Progenitor cell of endocrine pancreas (in vitro differentiated cells): ENCODE measurements around the gene SLC6A13. TPM values are rescaled to one million over a fixed set of nuclear protein-coding genes. Genes with fewer than 3 reads are reported as not detected.
A peak's percentile ranks its signal among the peaks of the same experiment; 100 is the strongest.
"Not testable (repeated sequence)": the region's sequence is repeated elsewhere in the genome, so short reads cannot be mapped to it uniquely, and the experiment has no call there.

Experiments used
- DNase-seq: peaks from one replicate; pipeline ENCODE4 v3.0.0; 2021; ENCODE audit warnings: low spot score; ENCODE audit not compliant: unreplicated experiment
- H3K27ac Mint-ChIP-seq: 2 replicates; pipeline ENCODE4 v1.8.0; 2021; ENCODE audit warnings: mild to moderate bottlenecking, moderate library complexity, mixed read lengths
- H3K27me3 Mint-ChIP-seq: 2 replicates; pipeline ENCODE4 v1.8.0; 2021; ENCODE audit warnings: mixed read lengths
- H3K36me3 Mint-ChIP-seq: 2 replicates; pipeline ENCODE4 v1.8.0; 2022; ENCODE audit warnings: mixed read lengths; ENCODE audit not compliant: insufficient read depth
- H3K4me1 Mint-ChIP-seq: 2 replicates; pipeline ENCODE4 v1.8.0; 2021; ENCODE audit warnings: low read depth, mixed read lengths
- H3K4me3 Mint-ChIP-seq: 2 replicates; pipeline ENCODE4 v1.8.0; 2021; ENCODE audit warnings: low read depth, mild to moderate bottlenecking, moderate library complexity, mixed read lengths
- H3K9me3 Mint-ChIP-seq: 2 replicates; pipeline ENCODE4 v1.8.0; 2021; ENCODE audit warnings: low read depth, mixed read lengths
- CTCF ChIP-seq: fragments of 200-600 bp; sonication (generic); IDR thresholded peaks from one replicate; pipeline ENCODE4 v1.5.0; 2021; ENCODE audit warnings: antibody characterized with exemption, mild to moderate bottlenecking; ENCODE audit not compliant: unreplicated experiment
- total RNA-seq: library from RNA; stranded (reverse); gene quantifications from 2 replicates; pipeline ENCODE4 v1.2.1, GENCODE V29; 2021

The SLC6A13 gene
- total RNA-seq, 1 donor from 2014 or later: 0.60 TPM

GRCh38 chr12:220491-220890, 42.1 kb downstream of the SLC6A13 start:
- H3K4me3 Mint-ChIP-seq: no peak overlapping the region
- H3K9me3 Mint-ChIP-seq: no peaks in the 10 kb centered on the region
- DNase-seq: no peak
- H3K27ac Mint-ChIP-seq: no peak overlapping the region
- no peaks in the 10 kb centered on the region for H3K36me3 Mint-ChIP-seq
- H3K27me3 Mint-ChIP-seq: peaks cover 37% of the 10 kb centered on the region
- TF ChIP-seq CTCF: no peak
- no peaks in the 10 kb centered on the region for H3K4me1 Mint-ChIP-seq

GRCh38 chr12:219891-220352, 42.7 kb downstream of the SLC6A13 start:
- Mint-ChIP-seq H3K4me1 (no peaks in the 10 kb centered on the region), H3K9me3 (no peaks in the 10 kb centered on the region), H3K27me3 (peaks cover 40% of the 10 kb centered on the region), H3K27ac (no peak overlapping the region), H3K36me3 (no peaks in the 10 kb centered on the region), H3K4me3 (no peak overlapping the region)
- TF ChIP-seq CTCF: peak; percentile 95
- peak; percentile 87 for DNase-seq

DNA sequence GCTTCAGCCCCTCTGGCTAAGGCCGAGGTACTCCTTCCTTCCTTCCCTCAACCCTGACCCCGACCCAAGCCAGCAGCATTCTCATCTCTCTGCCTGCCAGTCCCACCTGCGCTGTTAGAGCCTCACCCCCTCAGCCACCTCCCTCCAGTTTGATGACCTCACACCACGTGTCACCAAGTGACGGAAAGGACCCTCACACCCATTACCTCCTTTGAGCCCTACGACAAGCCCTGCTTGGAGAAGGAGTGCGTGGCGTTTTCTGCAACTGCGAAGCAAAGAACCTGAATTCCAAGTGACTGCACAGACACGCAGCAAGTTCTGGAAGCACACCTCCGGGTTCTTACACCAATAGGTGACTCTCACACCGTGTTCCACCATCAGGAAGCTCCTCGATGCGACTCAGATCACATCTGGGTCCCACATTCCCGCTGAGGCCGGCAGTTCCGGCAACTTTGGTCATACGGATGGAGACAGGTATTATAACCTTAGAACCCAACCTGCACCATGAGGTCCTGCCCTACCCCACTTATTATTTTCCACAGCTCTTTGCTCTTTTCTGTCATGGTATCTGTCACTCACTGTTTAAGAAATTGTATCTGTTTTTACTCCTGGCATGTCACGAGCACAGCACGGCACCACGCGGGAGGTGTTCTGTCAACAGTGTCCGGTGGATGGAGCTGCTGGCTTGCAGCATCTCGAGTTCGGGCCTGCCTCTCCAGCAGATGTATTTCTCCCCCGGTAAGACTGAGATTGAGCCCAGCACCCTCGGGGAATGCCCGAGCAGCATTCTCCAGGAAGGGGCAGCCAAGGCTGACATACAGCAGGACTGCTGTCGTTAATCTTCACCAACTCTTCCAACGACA, 43.7 kb downstream of the SLC6A13 start:
- no peak for TF ChIP-seq CTCF
- Mint-ChIP-seq H3K36me3 (no peaks in the 10 kb centered on the region), H3K4me1 (peaks cover under 1% of the 10 kb centered on the region), H3K27ac (no peak overlapping the region), H3K4me3 (no peak overlapping the region), H3K9me3 (no peaks in the 10 kb centered on the region), H3K27me3 (peaks cover 42% of the 10 kb centered on the region)
- no peak for DNase-seq

GRCh38 chr12:218221-218620, 44.4 kb downstream of the SLC6A13 start:
- H3K9me3 Mint-ChIP-seq: no peaks in the 10 kb centered on the region
- peaks cover 8% of the 10 kb centered on the region for H3K4me1 Mint-ChIP-seq
- H3K4me3 Mint-ChIP-seq: no peak overlapping the region
- H3K27me3 Mint-ChIP-seq: peaks cover 49% of the 10 kb centered on the region
- H3K36me3 Mint-ChIP-seq: no peaks in the 10 kb centered on the region
- no peak for DNase-seq
- TF ChIP-seq CTCF: no peak
- H3K27ac Mint-ChIP-seq: no peak overlapping the region

GRCh38 chr12:217029-217428, 45.6 kb downstream of the SLC6A13 start:
- DNase-seq, H3K4me3 Mint-ChIP-seq, H3K27ac Mint-ChIP-seq, H3K9me3 Mint-ChIP-seq, H3K36me3 Mint-ChIP-seq: not testable (repeated sequence)
- Mint-ChIP-seq H3K4me1 (peaks cover 18% of the 10 kb centered on the region), H3K27me3 (peaks cover 42% of the 10 kb centered on the region)

GRCh38 chr12:215116-215515, 47.5 kb downstream of the SLC6A13 start:
- Mint-ChIP-seq H3K27ac (no peak overlapping the region), H3K9me3 (no peaks in the 10 kb centered on the region), H3K36me3 (no peaks in the 10 kb centered on the region), H3K4me3 (no peak overlapping the region), H3K4me1 (peaks cover 37% of the 10 kb centered on the region), H3K27me3 (peaks cover 42% of the 10 kb centered on the region)
- no peak for TF ChIP-seq CTCF
- DNase-seq: no peak
